Activated T-helper 17 cell treated with anti-CD3 and anti-CD28 coated beads, Interleukin-2, amount 50 U/mL, for 72 hours (primary cell): Measurements from ENCODE around the gene CACNA1A. TPM values are rescaled to one million over a fixed set of nuclear protein-coding genes. Genes with fewer than 3 reads are reported as not detected.

Experiments
- ATAC-seq: fragments of 150-1000 bp; cut with Tn5 transposase; replicated peaks from 2 replicates; pipeline ENCODE4 v1.10.0; 2021; ENCODE audit warnings: mild to moderate bottlenecking, moderate library complexity
- H3K27ac Mint-ChIP-seq: one replicate; pipeline ENCODE4 v1.8.0; 2022; ENCODE audit warnings: mixed read lengths
- H3K27me3 Mint-ChIP-seq: one replicate; pipeline ENCODE4 v1.8.0; 2022; ENCODE audit warnings: mixed read lengths
- H3K36me3 Mint-ChIP-seq: one replicate; pipeline ENCODE4 v1.8.0; 2022; ENCODE audit warnings: low read depth, mild to moderate bottlenecking, mixed read lengths
- H3K4me1 Mint-ChIP-seq: one replicate; pipeline ENCODE4 v1.8.0; 2022; ENCODE audit warnings: mixed read lengths
- H3K4me3 Mint-ChIP-seq: one replicate; pipeline ENCODE4 v1.8.0; 2022; ENCODE audit warnings: mild to moderate bottlenecking, mixed read lengths
- H3K9me3 Mint-ChIP-seq: one replicate; pipeline ENCODE4 v1.8.0; 2022; ENCODE audit warnings: mixed read lengths
- total RNA-seq, 2 donors: library from RNA; stranded (reverse); gene quantifications; one replicate each; pipeline ENCODE4 v1.2.3, GENCODE V29; 2022

Gene CACNA1A
- total RNA-seq, 2 donors from 2014 or later = 2.0 to 2.5 TPM

DNA sequence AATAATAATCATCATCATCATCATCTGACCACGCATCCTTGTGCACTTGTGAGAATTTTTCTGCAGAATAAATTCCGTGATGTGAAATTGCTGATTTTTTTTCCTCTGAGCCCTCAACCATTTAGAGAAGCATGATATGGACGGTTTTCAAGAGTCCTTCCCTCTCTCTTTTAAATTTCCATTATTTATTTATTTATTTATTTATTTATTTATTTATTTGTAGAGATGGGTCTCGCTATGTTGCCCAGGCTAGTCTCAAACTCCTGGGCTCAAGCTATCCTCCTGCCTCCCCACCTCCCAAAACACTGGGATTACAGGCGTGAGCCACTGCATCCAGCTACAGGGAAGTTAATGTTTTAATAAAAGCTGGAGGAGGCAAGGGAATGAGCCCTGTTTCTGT is 39.6 kb downstream of the CACNA1A start:
- H3K27me3 Mint-ChIP-seq = peaks cover 27% of the 10 kb centered on the region

DNA sequence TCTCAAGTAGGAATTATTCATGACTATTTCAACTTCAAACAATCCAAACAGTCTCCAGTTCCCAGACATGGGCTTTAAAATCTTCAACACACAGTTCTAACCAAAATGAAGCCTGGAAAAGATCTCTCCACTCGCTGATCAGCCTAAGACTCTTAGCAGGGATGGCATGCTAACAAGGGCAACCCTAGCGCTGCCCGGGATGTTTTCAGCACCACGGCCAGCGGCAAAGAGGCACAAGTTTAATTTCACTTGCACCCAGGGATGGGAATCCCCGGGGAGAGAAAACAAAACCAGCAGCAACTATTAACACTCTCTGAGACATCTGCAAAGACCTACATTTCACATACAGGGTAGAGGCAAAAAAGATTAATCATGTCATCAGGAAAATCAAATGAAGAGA is 43.0 kb downstream of the CACNA1A start:
- peaks cover 3% of the 10 kb centered on the region for H3K9me3 Mint-ChIP-seq
- H3K4me1 Mint-ChIP-seq = no peaks in the 10 kb centered on the region
- peaks cover 22% of the 10 kb centered on the region for H3K27me3 Mint-ChIP-seq
- no peak overlapping the region for H3K4me3 Mint-ChIP-seq
- ATAC-seq = no peak
- no peak overlapping the region for H3K27ac Mint-ChIP-seq
- no peaks in the 10 kb centered on the region for H3K36me3 Mint-ChIP-seq

More for the DNA sequence above, 39.6 kb downstream of the CACNA1A start:
- Mint-ChIP-seq H3K4me3 (no peak overlapping the region), H3K27ac (no peak overlapping the region), H3K9me3 (peaks cover 3% of the 10 kb centered on the region), H3K4me1 (no peaks in the 10 kb centered on the region), H3K36me3 (no peaks in the 10 kb centered on the region)
- ATAC-seq = no peak

DNA sequence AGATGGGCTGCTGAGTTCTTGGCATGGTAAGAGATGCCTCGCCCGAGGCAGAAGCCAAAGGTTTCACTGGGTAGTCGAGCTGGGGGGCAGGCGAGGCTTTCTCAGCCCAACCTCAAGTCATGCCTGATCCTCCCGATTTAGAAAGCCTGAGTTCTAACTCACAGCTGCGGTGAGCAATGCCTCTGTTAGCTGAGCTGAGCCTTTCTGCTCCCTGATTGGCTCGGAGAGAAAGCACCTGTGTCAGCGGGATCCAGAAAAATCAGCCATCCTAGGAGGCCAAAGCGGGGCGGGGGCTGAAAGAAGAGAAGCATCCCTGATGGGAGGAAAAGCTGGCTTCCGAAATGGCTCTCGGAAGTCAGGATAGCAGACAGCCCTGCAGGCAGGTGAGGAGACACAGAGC is 44.7 kb downstream of the CACNA1A start:
- Mint-ChIP-seq H3K4me3 (no peak overlapping the region), H3K36me3 (no peaks in the 10 kb centered on the region), H3K27ac (no peak overlapping the region), H3K4me1 (no peaks in the 10 kb centered on the region), H3K9me3 (peaks cover 3% of the 10 kb centered on the region), H3K27me3 (peaks cover 20% of the 10 kb centered on the region)
- ATAC-seq = no peak

DNA sequence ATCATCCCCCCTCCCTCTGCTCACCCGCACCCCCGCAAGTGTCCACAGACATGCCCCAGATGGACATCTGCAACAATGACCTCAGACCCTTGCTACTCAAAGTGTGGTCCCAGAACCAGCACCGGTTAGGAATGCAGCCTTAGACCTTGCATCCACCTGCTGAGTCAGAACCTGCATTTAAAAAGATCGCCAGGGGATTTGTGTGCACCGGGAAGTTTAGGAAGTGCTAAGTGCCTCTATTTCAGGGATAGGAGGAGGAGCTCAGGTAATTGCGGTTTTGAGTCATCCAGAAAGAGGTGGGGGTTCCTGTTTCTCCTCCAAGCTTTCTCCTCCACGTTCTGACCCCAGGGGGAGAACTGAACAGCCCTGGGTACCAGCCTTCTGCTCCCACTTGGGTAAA is 46.2 kb downstream of the CACNA1A start:
- H3K27ac Mint-ChIP-seq = no peak overlapping the region
- H3K36me3 Mint-ChIP-seq = no peaks in the 10 kb centered on the region
- H3K27me3 Mint-ChIP-seq = peaks cover 24% of the 10 kb centered on the region
- H3K9me3 Mint-ChIP-seq = peaks cover 3% of the 10 kb centered on the region
- H3K4me1 Mint-ChIP-seq = no peaks in the 10 kb centered on the region
- no peak overlapping the region for H3K4me3 Mint-ChIP-seq
- ATAC-seq = no peak

DNA sequence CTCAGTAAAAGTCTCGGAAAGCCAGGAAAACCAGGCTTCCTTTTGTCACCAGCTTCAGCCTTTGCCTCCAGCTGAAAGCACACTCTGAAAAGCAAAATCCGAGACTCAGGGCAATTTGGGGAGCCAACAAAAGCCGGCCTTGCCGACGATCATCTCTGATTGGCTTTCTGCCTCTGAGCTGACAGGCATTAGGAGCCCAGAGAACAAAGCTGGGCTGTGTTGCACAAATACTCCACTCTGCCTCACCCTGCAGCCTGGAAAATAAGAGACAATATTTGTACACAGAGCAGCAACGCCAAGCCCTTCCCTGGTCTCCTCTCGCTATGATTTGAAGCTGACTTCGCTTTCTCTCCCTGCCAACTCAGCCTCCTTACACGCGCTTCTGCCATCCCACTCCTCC is 46.9 kb downstream of the CACNA1A start:
- Mint-ChIP-seq H3K4me3 (no peak overlapping the region), H3K9me3 (peaks cover 3% of the 10 kb centered on the region), H3K36me3 (no peaks in the 10 kb centered on the region), H3K27ac (no peak overlapping the region), H3K27me3 (peaks cover 24% of the 10 kb centered on the region), H3K4me1 (no peaks in the 10 kb centered on the region)
- ATAC-seq = no peak

DNA sequence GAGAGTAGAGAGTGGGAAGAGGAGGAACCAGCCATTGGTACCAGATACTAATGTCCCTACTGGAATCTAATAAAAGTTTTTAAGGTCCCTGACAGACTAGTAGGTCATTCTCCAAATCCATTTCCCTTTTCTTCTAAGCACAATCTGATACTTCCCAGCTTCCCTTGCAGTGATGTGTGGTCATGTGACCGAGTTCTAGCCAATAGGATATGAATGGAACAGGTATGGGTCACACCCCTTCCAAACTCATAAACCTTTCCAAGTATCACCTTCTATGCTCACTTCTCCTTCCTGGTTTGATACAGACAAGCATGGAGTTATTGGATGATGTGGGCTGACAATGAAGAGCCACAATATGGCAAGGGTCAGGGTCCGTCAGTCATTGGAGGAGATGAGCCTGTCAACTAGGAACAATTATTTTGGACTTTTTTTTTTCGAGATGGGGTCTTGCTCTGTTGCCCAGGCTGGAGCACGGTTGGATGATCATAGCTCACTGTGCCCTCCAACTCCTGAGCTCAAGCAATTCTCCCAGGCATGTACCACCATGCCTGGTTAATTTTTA is 54.8 kb downstream of the CACNA1A start:
- Mint-ChIP-seq H3K4me1 (no peaks in the 10 kb centered on the region), H3K4me3 (no peak overlapping the region), H3K36me3 (no peaks in the 10 kb centered on the region), H3K27ac (no peak overlapping the region), H3K9me3 (peaks cover 16% of the 10 kb centered on the region), H3K27me3 (peaks cover 13% of the 10 kb centered on the region)
- ATAC-seq = no peak

DNA sequence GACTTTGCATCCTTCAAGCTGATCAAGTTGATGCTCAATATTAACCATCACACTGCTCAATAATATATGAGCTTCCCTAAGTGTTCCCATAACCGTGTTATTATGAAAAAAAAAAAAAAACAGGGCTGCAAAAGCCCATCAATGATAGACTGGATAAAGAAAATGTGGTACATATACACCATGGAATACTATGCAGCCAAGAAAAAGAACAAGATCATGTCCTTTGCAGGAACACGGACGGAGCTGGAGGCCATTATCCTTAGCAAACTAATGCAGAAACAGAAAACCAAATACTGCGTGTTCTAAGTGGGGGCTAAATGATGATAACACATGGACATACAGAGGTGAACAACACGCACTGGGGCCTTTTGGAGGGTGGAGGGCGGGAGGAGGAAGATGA is 58.3 kb downstream of the CACNA1A start:
- H3K4me1 Mint-ChIP-seq = no peaks in the 10 kb centered on the region
- ATAC-seq = no peak
- peaks cover 16% of the 10 kb centered on the region for H3K9me3 Mint-ChIP-seq

DNA sequence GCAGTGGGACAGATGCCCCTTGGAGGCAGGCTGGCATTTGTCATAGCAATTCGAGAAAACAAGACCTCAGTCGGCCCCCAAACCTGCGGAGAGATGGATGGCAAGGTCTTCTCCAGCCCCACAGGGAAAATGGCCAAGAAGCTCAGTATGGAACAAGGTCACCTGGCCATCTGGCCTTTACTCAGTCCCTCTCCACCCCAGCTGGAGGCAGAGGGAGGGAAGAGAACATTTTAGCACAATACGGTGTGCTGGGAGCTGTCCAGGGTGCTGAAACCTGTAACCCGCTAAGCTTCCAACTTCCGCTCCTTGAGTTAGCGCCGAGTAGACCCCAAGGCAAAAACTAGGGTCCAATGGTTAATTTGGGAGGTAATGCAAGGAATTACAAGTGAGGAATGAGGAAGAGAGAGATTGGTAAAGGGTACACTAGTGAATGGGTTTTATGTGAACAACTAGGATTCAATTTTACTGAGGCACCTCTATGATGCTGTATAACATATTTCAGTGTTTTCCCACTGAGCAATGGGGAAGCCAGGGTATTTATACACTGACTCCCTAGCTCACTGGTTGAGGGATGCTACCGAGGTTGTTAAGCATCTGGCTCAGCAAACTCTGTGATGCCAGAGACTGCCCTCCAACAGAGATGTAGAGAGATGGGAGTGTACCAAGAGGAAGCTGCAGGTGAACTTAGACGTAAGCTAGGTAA is 64.3 kb downstream of the CACNA1A start:
- no peak for ATAC-seq
- H3K9me3 Mint-ChIP-seq = peaks cover 3% of the 10 kb centered on the region
- H3K36me3 Mint-ChIP-seq = no peaks in the 10 kb centered on the region
- no peak overlapping the region for H3K27ac Mint-ChIP-seq
- H3K4me1 Mint-ChIP-seq = no peaks in the 10 kb centered on the region
- H3K4me3 Mint-ChIP-seq = no peak overlapping the region
- H3K27me3 Mint-ChIP-seq = peaks cover 21% of the 10 kb centered on the region

More for the DNA sequence above, 58.3 kb downstream of the CACNA1A start:
- Mint-ChIP-seq H3K4me3 (no peak overlapping the region), H3K36me3 (no peaks in the 10 kb centered on the region), H3K27ac (no peak overlapping the region), H3K27me3 (peaks cover 23% of the 10 kb centered on the region)

DNA sequence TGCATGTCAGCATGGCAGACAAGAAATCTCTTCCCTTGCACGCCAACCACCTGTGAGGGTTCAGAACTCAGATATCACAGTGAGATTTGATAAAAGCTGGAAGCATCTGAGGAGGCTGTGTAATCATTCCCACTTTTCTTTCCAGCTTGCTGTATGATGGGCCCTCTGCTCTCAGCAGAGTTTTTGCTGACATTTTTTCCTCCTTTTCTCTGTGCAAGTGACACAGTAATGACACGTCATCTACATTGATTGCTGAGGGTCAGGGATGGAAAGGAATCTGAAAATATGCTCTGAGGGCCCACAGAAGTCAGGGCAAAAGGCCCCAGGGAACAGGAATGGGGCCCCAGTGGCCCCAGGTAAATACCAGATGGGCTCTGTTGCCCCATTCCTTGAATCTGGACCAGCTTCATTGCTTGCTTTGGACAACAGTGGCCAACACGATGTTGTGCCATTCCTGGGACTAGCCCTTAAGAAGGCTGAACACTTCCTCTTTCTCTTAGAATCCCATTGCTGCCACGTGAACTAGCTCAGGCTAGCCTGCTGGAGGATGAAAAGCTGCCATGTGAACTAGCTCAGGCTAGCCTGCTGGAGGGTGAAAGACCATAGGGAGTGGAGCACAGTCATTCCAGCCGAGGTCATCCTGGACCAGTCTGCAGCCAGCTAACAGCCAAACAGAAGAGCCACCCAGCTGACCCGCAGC is 68.2 kb downstream of the CACNA1A start:
- Mint-ChIP-seq H3K27ac (no peak overlapping the region), H3K4me3 (no peak overlapping the region), H3K36me3 (no peaks in the 10 kb centered on the region), H3K9me3 (peaks cover 3% of the 10 kb centered on the region), H3K27me3 (peaks cover 4% of the 10 kb centered on the region), H3K4me1 (no peaks in the 10 kb centered on the region)
- ATAC-seq = no peak

DNA sequence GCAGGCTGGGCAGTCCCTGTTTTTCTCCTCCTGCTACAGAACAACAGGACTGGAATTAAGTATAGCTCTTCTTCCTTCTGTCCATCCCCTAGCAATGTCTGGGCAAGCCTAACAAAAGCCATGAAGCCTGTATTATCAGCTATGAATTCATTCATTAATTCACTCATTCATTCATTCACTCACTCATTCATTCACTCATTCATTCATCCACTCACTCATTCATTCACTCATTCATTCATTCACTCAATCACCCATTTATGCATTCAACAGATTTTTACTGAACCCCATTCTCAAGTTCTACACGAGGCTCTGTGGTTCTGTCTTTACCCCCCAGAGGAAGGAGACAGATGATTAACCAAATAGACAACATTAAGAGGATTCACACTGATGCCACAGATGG is 69.9 kb downstream of the CACNA1A start:
- no peaks in the 10 kb centered on the region for H3K36me3 Mint-ChIP-seq
- no peaks in the 10 kb centered on the region for H3K4me1 Mint-ChIP-seq
- H3K27ac Mint-ChIP-seq = no peak overlapping the region
- no peak for ATAC-seq
- peaks cover 3% of the 10 kb centered on the region for H3K9me3 Mint-ChIP-seq
- no peak overlapping the region for H3K4me3 Mint-ChIP-seq
- H3K27me3 Mint-ChIP-seq = peaks cover 5% of the 10 kb centered on the region

DNA sequence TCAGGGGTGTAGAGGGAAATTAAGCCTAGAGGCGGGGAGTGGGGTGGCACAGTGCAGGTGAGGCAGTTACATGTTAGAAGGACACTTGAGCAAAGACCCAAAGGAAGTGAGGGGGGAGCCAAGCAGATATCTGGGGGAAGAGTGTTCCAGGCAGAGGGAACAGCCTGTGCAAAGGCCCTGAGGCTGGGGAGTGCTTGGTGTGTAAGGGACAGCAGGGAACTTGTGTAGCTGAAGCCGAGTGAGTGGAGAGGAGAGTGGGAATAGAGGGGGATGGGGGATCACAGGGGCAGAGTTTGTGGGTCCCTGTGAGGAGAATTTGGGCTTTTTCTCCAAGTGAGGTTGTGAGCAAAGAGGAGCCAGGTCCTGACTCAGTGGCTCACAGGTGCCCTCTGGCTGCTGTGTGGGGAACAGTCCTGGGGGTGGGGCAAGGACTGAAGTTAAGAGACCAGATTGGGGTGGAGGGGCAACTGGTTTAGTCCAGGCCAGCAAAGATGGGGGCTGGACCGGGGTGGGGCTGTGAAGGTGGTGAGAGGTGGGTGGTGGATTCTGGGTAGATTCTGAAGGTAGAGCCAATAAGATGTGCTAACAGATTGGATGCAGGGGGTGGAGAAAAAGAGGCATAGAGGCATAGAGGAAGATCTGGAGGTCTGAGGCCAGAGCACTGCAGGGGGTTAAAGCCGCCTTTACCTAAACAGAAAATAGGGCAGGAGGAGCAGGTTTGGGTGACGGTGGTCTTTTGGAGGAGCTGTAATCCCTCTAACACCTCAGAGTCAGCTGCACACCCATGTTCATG is 75.3 kb downstream of the CACNA1A start:
- Mint-ChIP-seq H3K36me3 (no peaks in the 10 kb centered on the region), H3K9me3 (no peaks in the 10 kb centered on the region), H3K27me3 (peaks cover 19% of the 10 kb centered on the region), H3K4me1 (no peaks in the 10 kb centered on the region), H3K4me3 (no peak overlapping the region), H3K27ac (no peak overlapping the region)
- ATAC-seq = peak; percentile 63

DNA sequence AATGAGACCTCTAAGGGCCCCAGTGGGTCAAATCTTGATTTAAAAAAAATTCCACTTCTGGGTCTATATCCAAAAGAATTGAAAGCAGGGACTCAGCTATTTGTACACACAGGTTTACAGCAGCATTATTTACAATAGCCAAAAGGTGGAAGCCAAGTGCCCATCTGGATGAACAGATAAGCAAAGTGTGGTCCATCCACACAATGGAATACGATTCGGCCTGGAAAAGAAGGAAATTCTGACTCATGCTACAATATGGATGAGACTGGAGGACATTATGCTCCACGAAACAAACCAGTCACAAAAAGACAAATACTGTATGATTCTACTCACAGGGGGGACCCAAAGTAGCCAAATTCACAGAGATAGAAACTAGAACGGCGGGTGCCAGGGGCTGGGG is 76.7 kb downstream of the CACNA1A start:
- Mint-ChIP-seq H3K36me3 (no peaks in the 10 kb centered on the region), H3K4me3 (no peak overlapping the region), H3K4me1 (no peaks in the 10 kb centered on the region), H3K27ac (no peak overlapping the region), H3K9me3 (no peaks in the 10 kb centered on the region), H3K27me3 (peaks cover 22% of the 10 kb centered on the region)
- ATAC-seq = no peak

DNA sequence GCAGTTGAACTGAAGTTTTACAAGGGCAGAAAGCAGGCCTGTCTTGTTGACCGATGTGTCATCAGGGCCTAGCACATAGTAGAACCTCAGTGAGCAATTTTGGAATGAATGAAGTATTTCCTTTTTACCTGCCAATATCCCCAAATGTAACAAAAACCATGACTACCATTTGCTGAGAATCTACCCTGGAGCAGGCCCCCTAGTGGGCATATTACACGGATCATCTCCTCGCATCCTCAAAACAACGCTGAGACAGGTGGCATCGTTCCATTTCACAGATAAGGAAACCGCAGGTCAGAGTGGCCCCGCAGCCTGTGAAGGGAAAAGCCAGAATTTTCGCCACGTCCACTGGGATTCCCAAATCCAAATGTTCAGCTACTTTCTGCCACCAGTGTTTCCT is 77.9 kb downstream of the CACNA1A start:
- H3K9me3 Mint-ChIP-seq = peaks cover 3% of the 10 kb centered on the region
- H3K27me3 Mint-ChIP-seq = peaks cover 22% of the 10 kb centered on the region
- H3K4me1 Mint-ChIP-seq = no peaks in the 10 kb centered on the region
- ATAC-seq = no peak
- H3K36me3 Mint-ChIP-seq = no peaks in the 10 kb centered on the region
- H3K27ac Mint-ChIP-seq = no peak overlapping the region
- no peak overlapping the region for H3K4me3 Mint-ChIP-seq

DNA sequence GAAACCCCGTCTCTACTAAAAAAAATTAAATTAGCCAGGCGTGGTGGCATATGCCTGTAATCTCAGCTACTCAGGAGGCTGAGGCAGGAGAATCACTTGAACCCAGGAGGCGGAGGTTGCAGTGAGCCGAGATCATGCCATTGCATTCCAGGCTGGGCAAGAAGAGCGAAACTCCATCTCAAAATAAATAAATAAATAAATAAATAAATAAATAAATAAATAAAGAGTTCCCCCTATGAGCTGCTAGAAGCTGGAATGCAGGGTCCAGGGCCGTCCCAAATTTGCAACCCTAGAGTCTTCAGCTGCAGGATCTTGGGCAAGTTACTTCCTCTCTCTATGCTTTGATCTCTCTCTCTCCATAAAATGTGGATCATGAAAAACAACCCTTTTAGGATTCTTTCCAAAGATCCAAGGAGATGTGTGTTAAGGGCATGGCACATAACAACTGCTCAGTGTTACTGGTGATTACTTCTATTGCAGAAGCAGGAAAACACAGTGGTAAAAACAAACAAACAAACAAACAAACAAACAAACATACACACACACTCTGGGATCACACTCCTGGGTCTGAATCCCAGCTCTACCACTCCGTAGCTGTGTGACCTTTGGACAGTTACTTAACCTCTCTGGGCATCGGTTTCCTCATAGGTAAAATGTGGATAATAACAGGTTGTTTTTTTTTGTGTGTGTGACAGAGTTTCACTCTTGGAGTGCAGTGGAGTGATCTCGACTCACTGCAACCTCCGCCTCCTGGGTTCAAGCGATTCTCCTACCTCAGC is 78.8 kb downstream of the CACNA1A start:
- no peak overlapping the region for H3K4me3 Mint-ChIP-seq
- H3K9me3 Mint-ChIP-seq = peaks cover 3% of the 10 kb centered on the region
- ATAC-seq = no peak
- H3K27ac Mint-ChIP-seq = no peak overlapping the region
- peaks cover 22% of the 10 kb centered on the region for H3K27me3 Mint-ChIP-seq
- no peaks in the 10 kb centered on the region for H3K36me3 Mint-ChIP-seq
- H3K4me1 Mint-ChIP-seq = no peaks in the 10 kb centered on the region
